ENCODE results near the gene URB2. TPM values are rescaled to one million over a fixed set of nuclear protein-coding genes. Genes with fewer than 3 reads are reported as not detected.

URB2 gene
- total and polyA plus RNA-seq, 10 of the 15 experiments (the other 5 are each of a cell fraction or from before 2014, with no cell fraction given): 2.7 to 24.0 (median 16.9) TPM

DNA sequence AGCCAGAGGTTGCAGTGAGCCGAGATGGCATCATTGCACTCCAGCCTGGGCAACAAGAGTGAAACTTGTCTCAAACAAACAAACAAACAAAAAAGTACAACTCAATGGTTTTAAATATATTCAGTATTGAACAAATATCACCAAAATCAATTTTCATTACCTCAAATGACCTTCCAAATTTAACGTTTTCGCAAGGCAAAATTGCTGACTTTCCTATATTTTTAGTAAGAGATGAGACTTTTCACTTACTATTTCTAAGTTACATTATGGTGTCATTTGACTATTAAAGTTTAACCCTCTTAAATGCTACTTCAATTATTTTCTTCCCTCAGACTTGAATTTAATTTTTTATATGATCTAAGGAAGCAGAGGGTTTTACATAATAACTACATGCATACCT is 44.6 kb upstream of the URB2 start:
- H3K4me1 ChIP-seq (ENCODE audit: control insufficient read depth, insufficient read depth, low read length): peaks cover 9% of the 10 kb centered on the region
- H3K27ac ChIP-seq (ENCODE audit: control insufficient read depth, insufficient read depth): no peak overlapping the region
- no peak overlapping the region for H3K9ac ChIP-seq (ENCODE audit: control insufficient read depth, insufficient read depth, low read length)
- H3K4me3 ChIP-seq: no peak overlapping the region
- in situ Hi-C loops (cut with MboI) (no loop called here), intact Hi-C loops (cut with micrococcal nuclease; ENCODE audit: unreplicated experiment) (no loop called here)
- WGBS (ENCODE audit: insufficient coverage, insufficient replicate concordance, low lambda C conversion rate, missing lambda C conversion rate): 81% methylated on average over 3 of the region's 3 CpGs
- no peaks in the 10 kb centered on the region for H3K36me3 ChIP-seq (ENCODE audit: control insufficient read depth in 2 of 2, insufficient read depth in 2 of 2, low read length in 1 of 2)
- no peaks in the 10 kb centered on the region for H3K79me2 ChIP-seq (ENCODE audit: control insufficient read depth, insufficient read depth, low read length)
- no peaks in the 10 kb centered on the region for H3K9me3 ChIP-seq (replicated peaks; ENCODE audit: control insufficient read depth, insufficient read depth, low read length)
- ChIA-PET SMC1A (ENCODE audit: uncharacterized antibody, unreplicated experiment) (no interaction called here), CTCF (no interaction called here), POLR2A (no interaction called here), RAD21 (ENCODE audit: unreplicated experiment) (interaction anchor here (0.8 kb wide), 1 partner anchor 23 kb away, joined by 3 read pairs; the partner anchor contains the start of gene ABCB10)
- H2AFZ ChIP-seq (ENCODE audit: control insufficient read depth, low read depth, low read length): no peak overlapping the region
- DNase-seq (ENCODE audit: low read depth, low spot score) (no peak), FAIRE-seq (no peak), ATAC-seq (no peak)
- BruUV-seq (replicated peaks): no TSS peak
- no peak for TF ChIP-seq CREB1 (IDR thresholded peaks at IDR 0.05; ENCODE audit: low read depth)
- no peak for TF ChIP-seq NR2F1 (conservative IDR thresholded peaks at IDR 0.05)
- H3K27me3 ChIP-seq (replicated peaks in 1 of 2; ENCODE audit: control insufficient read depth in 2 of 2, insufficient read depth in 2 of 2, low read length in 1 of 2): no peaks in the 10 kb centered on the region
- H4K20me1 ChIP-seq (ENCODE audit: control insufficient read depth, insufficient read depth): no peaks in the 10 kb centered on the region
- H3K4me2 ChIP-seq (ENCODE audit: control insufficient read depth, insufficient read depth): no peak overlapping the region

DNA sequence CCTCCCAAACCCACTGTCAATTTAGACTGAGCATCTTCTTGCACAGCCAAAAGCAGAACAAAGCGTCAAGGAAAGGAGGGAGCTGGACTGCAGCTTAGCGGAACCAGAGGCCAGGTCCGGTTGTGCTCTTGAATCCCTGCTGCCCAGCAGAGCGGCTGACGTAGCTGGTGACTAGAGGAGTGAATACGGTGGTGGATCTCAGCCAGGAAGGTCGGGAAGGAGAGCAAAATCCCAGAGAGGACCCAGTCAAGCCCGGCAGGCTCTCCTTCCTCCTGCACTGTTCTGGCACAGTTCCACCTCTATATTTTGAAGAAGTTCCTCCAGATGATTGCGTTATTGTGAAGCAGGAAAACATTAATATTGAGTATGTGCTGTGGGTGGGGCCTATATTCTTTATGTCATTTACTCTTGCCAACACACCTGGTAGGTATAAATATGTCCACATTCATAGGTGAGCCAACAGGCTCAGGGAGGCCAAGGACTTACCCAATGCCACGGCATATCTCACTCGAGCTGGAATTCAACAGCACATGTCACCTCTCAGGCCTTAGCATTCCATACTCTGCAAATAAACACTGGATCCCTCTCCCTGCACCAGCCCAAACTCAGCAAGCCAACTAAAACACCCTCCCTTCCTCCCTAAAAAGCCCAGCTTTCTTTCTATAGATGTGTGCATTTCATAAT is 43.9 kb upstream of the URB2 start:
- intact Hi-C loops (cut with micrococcal nuclease; ENCODE audit: unreplicated experiment) (no loop called here), in situ Hi-C loops (cut with MboI) (no loop called here)
- Histone ChIP-seq H3K4me1 (ENCODE audit: control insufficient read depth, insufficient read depth, low read length) (peaks cover 9% of the 10 kb centered on the region), H3K4me2 (ENCODE audit: control insufficient read depth, insufficient read depth) (no peak overlapping the region), H2AFZ (ENCODE audit: control insufficient read depth, low read depth, low read length) (no peak overlapping the region), H3K79me2 (ENCODE audit: control insufficient read depth, insufficient read depth, low read length) (no peaks in the 10 kb centered on the region), H3K27me3 (replicated peaks in 1 of 2; ENCODE audit: control insufficient read depth in 2 of 2, insufficient read depth in 2 of 2, low read length in 1 of 2) (no peaks in the 10 kb centered on the region), H3K4me3 (no peak overlapping the region), H3K9me3 (replicated peaks; ENCODE audit: control insufficient read depth, insufficient read depth, low read length) (no peaks in the 10 kb centered on the region), H3K27ac (ENCODE audit: control insufficient read depth, insufficient read depth) (no peak overlapping the region), H3K36me3 (ENCODE audit: control insufficient read depth in 2 of 2, insufficient read depth in 2 of 2, low read length in 1 of 2) (no peaks in the 10 kb centered on the region), H3K9ac (ENCODE audit: control insufficient read depth, insufficient read depth, low read length) (no peak overlapping the region), H4K20me1 (ENCODE audit: control insufficient read depth, insufficient read depth) (no peaks in the 10 kb centered on the region)
- FAIRE-seq (no peak), DNase-seq (ENCODE audit: low read depth, low spot score) (no peak), ATAC-seq (no peak)
- TF ChIP-seq, protein P1, sequence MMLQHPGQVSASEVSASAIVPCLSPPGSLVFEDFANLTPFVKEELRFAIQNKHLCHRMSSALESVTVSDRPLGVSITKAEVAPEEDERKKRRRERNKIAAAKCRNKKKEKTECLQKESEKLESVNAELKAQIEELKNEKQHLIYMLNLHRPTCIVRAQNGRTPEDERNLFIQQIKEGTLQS (IDR thresholded peaks at IDR 0.05; ENCODE audit: borderline replicate concordance, extremely low read depth, low read depth, low read length): no peak
- no peak for TF ChIP-seq NFIC (IDR thresholded peaks at IDR 0.05; ENCODE audit: low read depth, low read length)
- TF ChIP-seq JUND (IDR thresholded peaks at IDR 0.05; ENCODE audit: low read depth, low read length): no peak
- TF ChIP-seq CREB1 (IDR thresholded peaks at IDR 0.05; ENCODE audit: low read depth): no peak
- no peak for TF ChIP-seq SP1 (IDR thresholded peaks at IDR 0.05; ENCODE audit: low read depth, low read length)
- TF ChIP-seq CBFB (IDR thresholded peaks at IDR 0.05; ENCODE audit: low read depth): no peak
- TF ChIP-seq NR2C2 (IDR thresholded peaks at IDR 0.05; ENCODE audit: borderline replicate concordance, control insufficient read depth, insufficient read length, low read depth): no peak
- no peak for TF ChIP-seq PML (IDR thresholded peaks at IDR 0.05; ENCODE audit: low read length)
- no peak for TF ChIP-seq CHD4 (IDR thresholded peaks at IDR 0.05)
- TF ChIP-seq BACH1 (IDR thresholded peaks at IDR 0.05; ENCODE audit: borderline replicate concordance): no peak
- TF ChIP-seq BHLHE40 (IDR thresholded peaks at IDR 0.05; ENCODE audit: borderline replicate concordance in 1 of 2, low read depth in 2 of 2, low read length in 1 of 2): no peak
- TF ChIP-seq CREM (IDR thresholded peaks at IDR 0.05; ENCODE audit: low read depth): no peak
- ChIA-PET POLR2A (no interaction called here), CTCF (interaction anchor here (1.7 kb wide), 1 partner anchor 42 kb away, joined by 6 read pairs; no protein-coding TSS in a partner anchor), SMC1A (ENCODE audit: uncharacterized antibody, unreplicated experiment) (interaction anchor here (1.4 to 1.7 kb wide), 2 partner anchors 12 to 42 kb away, joined by 3 to 7 read pairs; no protein-coding TSS in a partner anchor), RAD21 (ENCODE audit: unreplicated experiment) (interaction anchor here (0.8 kb wide), 1 partner anchor 23 kb away, joined by 3 read pairs; the partner anchor contains the start of gene ABCB10)
- WGBS (ENCODE audit: insufficient coverage, insufficient replicate concordance, low lambda C conversion rate, missing lambda C conversion rate): 69% methylated on average over 11 of the region's 11 CpGs
- BruUV-seq (replicated peaks): no TSS peak

Measured in GM12878 (cell line).